Superior temporal gyrus (tissue), 1 donor: ENCODE measurements around the gene UNC13B.
"Not testable (repeated sequence)": the region's sequence is repeated elsewhere in the genome, so short reads cannot be mapped to it uniquely, and the experiment has no call there.

Source experiments
- DNase-seq: peaks from one replicate; pipeline ENCODE4 v3.0.0-alpha.2; 2016; ENCODE audit errors: extremely low spot score

The UNC13B gene

GRCh38 chr9:35163413-35163812 lies 1.6 kb downstream of the UNC13B start:
- peak; percentile 30 for DNase-seq

GRCh38 chr9:35164711-35165110 lies 2.9 kb downstream of the UNC13B start:
- DNase-seq, result no peak

GRCh38 chr9:35167429-35167828 lies 5.6 kb downstream of the UNC13B start:
- DNase-seq, result not testable (repeated sequence)

GRCh38 chr9:35168963-35169362 lies 7.2 kb downstream of the UNC13B start:
- DNase-seq, result no peak

- DNase-seq, result no peak
Observed at GRCh38 chr9:35172878-35173277, 11.1 kb downstream of the UNC13B start.

GRCh38 chr9:35177520-35177919 lies 15.7 kb downstream of the UNC13B start:
- no peak for DNase-seq

GRCh38 chr9:35179347-35180280 lies 17.8 kb downstream of the UNC13B start:
- no peak for DNase-seq

- no peak for DNase-seq
Observed at GRCh38 chr9:35180801-35181200, 19.0 kb downstream of the UNC13B start.

- not testable (repeated sequence) for DNase-seq
Observed at GRCh38 chr9:35182401-35182800, 20.6 kb downstream of the UNC13B start.

GRCh38 chr9:35182996-35183754 lies 21.4 kb downstream of the UNC13B start:
- DNase-seq, result not testable (repeated sequence)

- not testable (repeated sequence) for DNase-seq
Observed at GRCh38 chr9:35183755-35184480, 22.1 kb downstream of the UNC13B start.

GRCh38 chr9:35186524-35186923 lies 24.7 kb downstream of the UNC13B start:
- DNase-seq, result no peak

- no peak for DNase-seq
Observed at GRCh38 chr9:35190203-35190602, 28.4 kb downstream of the UNC13B start.

GRCh38 chr9:35191105-35191504 lies 29.3 kb downstream of the UNC13B start:
- DNase-seq, result no peak

GRCh38 chr9:35193762-35194161 lies 32.0 kb downstream of the UNC13B start:
- DNase-seq, result no peak

GRCh38 chr9:35195683-35196082 lies 33.9 kb downstream of the UNC13B start:
- no peak for DNase-seq

- no peak for DNase-seq
Observed at GRCh38 chr9:35198191-35198590, 36.4 kb downstream of the UNC13B start.

- no peak for DNase-seq
Observed at GRCh38 chr9:35203528-35203927, 41.7 kb downstream of the UNC13B start.

- DNase-seq, result no peak
Observed at GRCh38 chr9:35205340-35205739, 43.5 kb downstream of the UNC13B start.

GRCh38 chr9:35211854-35212253 lies 50.0 kb downstream of the UNC13B start:
- DNase-seq, result no peak

GRCh38 chr9:35220659-35221338 lies 59.0 kb downstream of the UNC13B start:
- DNase-seq, result no peak
